DLD1 (cell line): ENCODE measurements around the gene PIRT.
"Not testable (repeated sequence)": the region's sequence is repeated elsewhere in the genome, so short reads cannot be mapped to it uniquely, and the experiment has no call there.

Source experiments
- in situ Hi-C: cut with HindIII; loops from 2 replicates; pipeline ENCODE4 v1.10.0; 2017; ENCODE audit warnings: low sequenced_read_pairs

Gene PIRT

GRCh38 chr17:10837921-10838320 lies at the start of gene PIRT:
PIRT (minus strand) TSS chr17:10838087; CDS start chr17:10825645, 12,442 bp downstream.
- in situ Hi-C loops = loop anchor here (25.0 kb wide), 1 partner anchor 101 kb away; the partner anchor contains the start of gene TMEM220

GRCh38 chr17:10881959-10882358 lies 44.1 kb upstream of the PIRT start:
- in situ Hi-C loops = no loop called here

- in situ Hi-C loops = no loop called here
Observed at GRCh38 chr17:10879190-10879836, 41.4 kb upstream of the PIRT start.

- in situ Hi-C loops = no loop called here
Observed at GRCh38 chr17:10875984-10876555, 38.2 kb upstream of the PIRT start.

- in situ Hi-C loops = no loop called here
Observed at GRCh38 chr17:10875430-10875851, 37.6 kb upstream of the PIRT start.

GRCh38 chr17:10871914-10872313 lies 34.0 kb upstream of the PIRT start:
- in situ Hi-C loops = no loop called here

GRCh38 chr17:10870336-10871050 lies 32.6 kb upstream of the PIRT start:
- in situ Hi-C loops = no loop called here

- in situ Hi-C loops = not testable (repeated sequence)
Observed at GRCh38 chr17:10868744-10869143, 30.9 kb upstream of the PIRT start.

GRCh38 chr17:10859051-10859450 lies 21.2 kb upstream of the PIRT start:
- in situ Hi-C loops = no loop called here

GRCh38 chr17:10857976-10858375 lies 20.1 kb upstream of the PIRT start:
- in situ Hi-C loops = no loop called here

- in situ Hi-C loops = loop anchor here (25.0 kb wide), 1 partner anchor 109 kb away; the partner anchor contains the start of gene TMEM220
Observed at GRCh38 chr17:10846636-10847035, 8.7 kb upstream of the PIRT start.

GRCh38 chr17:10845388-10845751 lies 7.5 kb upstream of the PIRT start:
- in situ Hi-C loops = loop anchor here (25.0 kb wide), 1 partner anchor 108 kb away; the partner anchor contains the start of gene TMEM220

- in situ Hi-C loops = loop anchor here (25.0 kb wide), 1 partner anchor 108 kb away; the partner anchor contains the start of gene TMEM220
Observed at GRCh38 chr17:10844621-10845387, 6.9 kb upstream of the PIRT start.

GRCh38 chr17:10843811-10844210 lies 5.9 kb upstream of the PIRT start:
- in situ Hi-C loops = loop anchor here (25.0 kb wide), 1 partner anchor 107 kb away; the partner anchor contains the start of gene TMEM220

GRCh38 chr17:10842658-10843057 lies 4.8 kb upstream of the PIRT start:
- in situ Hi-C loops = loop anchor here (25.0 kb wide), 1 partner anchor 105 kb away; the partner anchor contains the start of gene TMEM220

- in situ Hi-C loops = loop anchor here (25.0 kb wide), 1 partner anchor 101 kb away; the partner anchor contains the start of gene TMEM220
Observed at GRCh38 chr17:10838682-10839081, 795 bp upstream of the PIRT start.

GRCh38 chr17:10836966-10837590 lies 809 bp downstream of the PIRT start:
- in situ Hi-C loops = loop anchor here (25.0 kb wide), 1 partner anchor 100 kb away; the partner anchor contains the start of gene TMEM220

- in situ Hi-C loops = loop anchor here (25.0 kb wide), 1 partner anchor 99 kb away; the partner anchor contains the start of gene TMEM220
Observed at GRCh38 chr17:10836145-10836544, 1.7 kb downstream of the PIRT start.

- in situ Hi-C loops = loop anchor here (25.0 kb wide), 1 partner anchor 94 kb away; the partner anchor contains the start of gene TMEM220
Observed at GRCh38 chr17:10831696-10832095, 6.2 kb downstream of the PIRT start.
